ENCODE data around the gene KCTD1.
"Not testable (repeated sequence)": the region's sequence is repeated elsewhere in the genome, so short reads cannot be mapped to it uniquely, and the experiment has no call there.

KCTD1 gene

GRCh38 chr18:26440644-26441043 lies 107.7 kb downstream of the KCTD1 start:
- DNase-seq (ENCODE audit: low read depth, low spot score) = no peak
- no peak overlapping the region for H3K4me3 ChIP-seq (ENCODE audit: low read length)

GRCh38 chr18:26439537-26439936 lies 108.8 kb downstream of the KCTD1 start:
- H3K4me3 ChIP-seq (ENCODE audit: low read length) = no peak overlapping the region
- DNase-seq (ENCODE audit: low read depth, low spot score) = no peak

- H3K4me3 ChIP-seq (ENCODE audit: low read length) = no peak overlapping the region
- no peak for DNase-seq (ENCODE audit: low read depth, low spot score)
Observed at GRCh38 chr18:26438980-26439379, 109.4 kb downstream of the KCTD1 start.

GRCh38 chr18:26437634-26438033 lies 110.7 kb downstream of the KCTD1 start:
- H3K4me3 ChIP-seq (ENCODE audit: low read length); DNase-seq (ENCODE audit: low read depth, low spot score): not testable (repeated sequence)

GRCh38 chr18:26436176-26437051 lies 111.9 kb downstream of the KCTD1 start:
- H3K4me3 ChIP-seq (ENCODE audit: low read length) = no peak overlapping the region
- no peak for DNase-seq (ENCODE audit: low read depth, low spot score)

GRCh38 chr18:26435415-26436095 lies 112.8 kb downstream of the KCTD1 start:
- no peak for DNase-seq (ENCODE audit: low read depth, low spot score)

GRCh38 chr18:26434887-26435286 lies 113.5 kb downstream of the KCTD1 start:
- DNase-seq (ENCODE audit: low read depth, low spot score) = no peak
- no peak overlapping the region for H3K4me3 ChIP-seq (ENCODE audit: low read length)

More at GRCh38 chr18:26435415-26436095, 112.8 kb downstream of the KCTD1 start:
- no peak overlapping the region for H3K4me3 ChIP-seq (ENCODE audit: low read length)

- DNase-seq (ENCODE audit: low read depth, low spot score) = no peak
- H3K4me3 ChIP-seq (ENCODE audit: low read length) = no peak overlapping the region
Observed at GRCh38 chr18:26432651-26433424, 115.5 kb downstream of the KCTD1 start.

GRCh38 chr18:26429535-26430226 lies 118.7 kb downstream of the KCTD1 start:
- no peak for DNase-seq (ENCODE audit: low read depth, low spot score)
- H3K4me3 ChIP-seq (ENCODE audit: low read length) = no peak overlapping the region

- no peak overlapping the region for H3K4me3 ChIP-seq (ENCODE audit: low read length)
- DNase-seq (ENCODE audit: low read depth, low spot score) = no peak
Observed at GRCh38 chr18:26425148-26425531, 123.2 kb downstream of the KCTD1 start.

- H3K4me3 ChIP-seq (ENCODE audit: low read length) = no peak overlapping the region
- no peak for DNase-seq (ENCODE audit: low read depth, low spot score)
Observed at GRCh38 chr18:26424428-26425147, 123.8 kb downstream of the KCTD1 start.

GRCh38 chr18:26422472-26423162 lies 125.7 kb downstream of the KCTD1 start:
- no peak overlapping the region for H3K4me3 ChIP-seq (ENCODE audit: low read length)
- no peak for DNase-seq (ENCODE audit: low read depth, low spot score)

- no peak overlapping the region for H3K4me3 ChIP-seq (ENCODE audit: low read length)
- DNase-seq (ENCODE audit: low read depth, low spot score) = no peak
Observed at GRCh38 chr18:26421931-26422330, 126.4 kb downstream of the KCTD1 start.

- no peak for DNase-seq (ENCODE audit: low read depth, low spot score)
- no peak overlapping the region for H3K4me3 ChIP-seq (ENCODE audit: low read length)
Observed at GRCh38 chr18:26421503-26421902, 126.8 kb downstream of the KCTD1 start.

GRCh38 chr18:26419746-26420145 lies 128.6 kb downstream of the KCTD1 start:
- DNase-seq (ENCODE audit: low read depth, low spot score) = no peak
- H3K4me3 ChIP-seq (ENCODE audit: low read length) = no peak overlapping the region

GRCh38 chr18:26418225-26418624 lies 130.1 kb downstream of the KCTD1 start:
- H3K4me3 ChIP-seq (ENCODE audit: low read length) = no peak overlapping the region
- no peak for DNase-seq (ENCODE audit: low read depth, low spot score)

GRCh38 chr18:26417190-26417589 lies 131.2 kb downstream of the KCTD1 start:
- H3K4me3 ChIP-seq (ENCODE audit: low read length) = no peak overlapping the region
- DNase-seq (ENCODE audit: low read depth, low spot score) = no peak

GRCh38 chr18:26416652-26417150 lies 131.7 kb downstream of the KCTD1 start:
- no peak overlapping the region for H3K4me3 ChIP-seq (ENCODE audit: low read length)
- DNase-seq (ENCODE audit: low read depth, low spot score) = no peak

All from Jurkat, Clone E6-1 (cell line).